CD14-positive monocyte (primary cell): Measurements from ENCODE around the gene DRGX. TPM values are rescaled to one million over a fixed set of nuclear protein-coding genes. Genes with fewer than 3 reads are reported as not detected.

Experiments
- DNase-seq, 3 donors: peaks; one replicate each; pipeline ENCODE4 v3.0.0-alpha.2; 2011 to 2022
- H2AFZ ChIP-seq: 2 replicates; pipeline ENCODE4 v1.6.0; 2012; ENCODE audit warnings: mild to moderate bottlenecking, low read depth, low read length, inconsistent platforms; ENCODE audit not compliant: insufficient read depth, poor library complexity, severe bottlenecking
- H3K27ac ChIP-seq, 2 donors: 1 replicate in 1 of 2; 2 replicates in 1 of 2; pipeline ENCODE4 v1.5.1; 2012 to 2013; ENCODE audit warnings: low read length in 2 of 2, control low read depth in 1 of 2, inconsistent platforms in 1 of 2, low read depth in 1 of 2, mild to moderate bottlenecking in 1 of 2
- H3K27me3 ChIP-seq, 2 donors: one replicate each; pipeline versions ENCODE4 v1.6.0 to v1.6.1; 2011 to 2013; ENCODE audit warnings: low read length in 2 of 2; ENCODE audit not compliant: control insufficient read depth in 2 of 2, insufficient read depth in 2 of 2
- H3K36me3 ChIP-seq, 2 donors: replicated peaks in 1 of 2; 1 replicate in 1 of 2; 2 replicates in 1 of 2; pipeline versions ENCODE4 v1.5.1 to v1.6.1; 2012 to 2013; ENCODE audit warnings: low read length in 2 of 2, control low read depth in 1 of 2, inconsistent platforms in 1 of 2, mild to moderate bottlenecking in 1 of 2; ENCODE audit not compliant: insufficient read depth in 2 of 2, control insufficient read depth in 1 of 2
- H3K4me1 ChIP-seq, 2 donors: 1 replicate in 1 of 2; 2 replicates in 1 of 2; pipeline versions ENCODE4 v1.5.1 to v1.6.1; 2012 to 2013; ENCODE audit warnings: low read length in 2 of 2, control low read depth in 1 of 2, inconsistent platforms in 1 of 2, mild to moderate bottlenecking in 1 of 2, moderate library complexity in 1 of 2; ENCODE audit not compliant: insufficient read depth in 2 of 2, control insufficient read depth in 1 of 2
- H3K4me2 ChIP-seq: replicated peaks from 2 replicates; pipeline ENCODE3; 2012; ENCODE audit warnings: low read length, moderate library complexity, mild to moderate bottlenecking; ENCODE audit not compliant: poor library complexity, severe bottlenecking; ENCODE audit errors: extremely low read depth
- H3K4me3 ChIP-seq, 3 experiments: fragments of 200-600 bp in 1 of 3; sonication (generic) in 1 of 3; replicated peaks in 1 of 3; 1 replicate in 2 of 3; 2 replicates in 1 of 3; pipeline ENCODE4 v1.5.1; 2011 to 2013; ENCODE audit warnings: low read length in 3 of 3, mild to moderate bottlenecking in 3 of 3, control low read depth in 2 of 3, low read depth in 2 of 3, inconsistent platforms in 1 of 3, moderate library complexity in 1 of 3
- H3K79me2 ChIP-seq: 2 replicates; pipeline ENCODE4 v1.6.0; 2012; ENCODE audit warnings: mild to moderate bottlenecking, control low read depth, inconsistent platforms, low read length, moderate library complexity; ENCODE audit not compliant: insufficient read depth
- H3K9ac ChIP-seq: 2 replicates; pipeline ENCODE4 v1.6.0; 2017; ENCODE audit warnings: low read length, mild to moderate bottlenecking; ENCODE audit not compliant: insufficient read depth, poor library complexity, severe bottlenecking
- H3K9me3 ChIP-seq, 2 donors: replicated peaks in 1 of 2; 1 replicate in 1 of 2; 2 replicates in 1 of 2; pipeline versions ENCODE4 v1.5.1 to v1.6.1; 2012 to 2013; ENCODE audit warnings: low read length in 2 of 2, control low read depth in 1 of 2; ENCODE audit not compliant: control insufficient read depth in 1 of 2, insufficient read depth in 1 of 2
- H4K20me1 ChIP-seq: 2 replicates; pipeline ENCODE4 v1.6.0; 2012; ENCODE audit warnings: mild to moderate bottlenecking, low read length, control low read depth, moderate library complexity; ENCODE audit not compliant: insufficient read depth
- H3K27ac Mint-ChIP-seq, 7 donors: one replicate each; pipeline ENCODE4 v1.8.0; 2020; ENCODE audit warnings: mild to moderate bottlenecking in 7 of 7, mixed read lengths in 7 of 7, moderate library complexity in 6 of 7, inconsistent platforms in 2 of 7
- H3K27me3 Mint-ChIP-seq, 3 donors: one replicate each; pipeline ENCODE4 v1.8.0; 2021 to 2022; ENCODE audit warnings: low read depth in 3 of 3, mild to moderate bottlenecking in 3 of 3, mixed read lengths in 3 of 3, moderate library complexity in 3 of 3, inconsistent platforms in 1 of 3
- H3K36me3 Mint-ChIP-seq, 2 donors: one replicate each; pipeline ENCODE4 v1.8.0; 2020; ENCODE audit warnings: mixed read lengths in 2 of 2, inconsistent platforms in 1 of 2, mild to moderate bottlenecking in 1 of 2
- H3K4me1 Mint-ChIP-seq: one replicate; pipeline ENCODE4 v1.8.0; 2020; ENCODE audit warnings: mild to moderate bottlenecking, mixed read lengths
- H3K4me3 Mint-ChIP-seq, 2 donors: one replicate each; pipeline ENCODE4 v1.8.0; 2020; ENCODE audit warnings: mild to moderate bottlenecking in 2 of 2, mixed read lengths in 2 of 2, moderate library complexity in 1 of 2
- H3K9me3 Mint-ChIP-seq, 7 donors: one replicate each; pipeline ENCODE4 v1.8.0; 2020 to 2022; ENCODE audit warnings: mixed read lengths in 7 of 7, mild to moderate bottlenecking in 6 of 7, moderate library complexity in 6 of 7, inconsistent platforms in 2 of 7
- WGBS: methylation state at CpG from one replicate; pipeline ENCODE4 v1.1.5; 2013; ENCODE audit warnings: missing lambda C conversion rate; ENCODE audit not compliant: insufficient coverage; 5-methylcytosine and 5-hydroxymethylcytosine counted together
- intact Hi-C, 2 donors: fragments of 100-400 bp; cut with micrococcal nuclease; formaldehyde crosslinking; loops; one replicate each; pipeline versions ENCODE4 v1.15.0 to v1.15.1; 2023
- polyA plus RNA-seq, 3 donors: library from polyadenylated mRNA; depleted of rRNA in 1 of 3; unstranded in 2 of 3; stranded (reverse) in 1 of 3; fragments of 300-500 nt in 2 of 3; fragments of >200 nt in 1 of 3; fragmentation: Illumina TruSeq in 2 of 3; gene quantifications; 1 replicate in 2 of 3; 2 replicates in 1 of 3; pipeline ENCODE4 v1.2.3, GENCODE V29; 2012 to 2021
- TF ChIP-seq, protein P1 (sequence below): fragments of 200-600 bp; IDR thresholded peaks from one replicate; pipeline ENCODE4 v1.8.0; 2022; ENCODE audit warnings: antibody characterized with exemption, mild to moderate bottlenecking

DRGX gene
- polyA plus RNA-seq, 3 donors = not detected

DNA sequence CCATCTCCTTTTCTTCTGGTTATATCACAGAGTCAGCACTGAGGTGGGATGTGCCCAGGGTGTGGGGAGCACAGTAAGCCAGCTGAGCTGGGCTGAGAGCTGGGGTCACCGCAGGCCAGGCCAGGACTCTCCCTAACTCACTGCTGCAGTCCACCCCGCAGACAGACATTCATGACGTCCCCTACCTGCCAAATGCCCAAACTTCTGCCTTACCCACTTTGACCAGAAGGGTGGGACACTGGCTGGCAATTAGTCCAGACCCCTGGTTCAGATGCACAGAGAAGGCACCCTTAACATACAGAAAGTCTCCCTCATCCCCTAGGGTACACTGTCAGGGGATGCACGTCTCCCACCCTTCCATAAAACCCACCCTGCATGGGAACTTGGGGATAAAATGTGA, 2.1 kb downstream of the DRGX start:
- intact Hi-C loops = loop anchor here in 1 of 2 donors (5.0 kb wide), 1 partner anchor 71 kb away; no protein-coding TSS in a partner anchor
- H3K27me3 ChIP-seq = peaks cover 67 to 93% of the 10 kb centered on the region in 2 donors

DNA sequence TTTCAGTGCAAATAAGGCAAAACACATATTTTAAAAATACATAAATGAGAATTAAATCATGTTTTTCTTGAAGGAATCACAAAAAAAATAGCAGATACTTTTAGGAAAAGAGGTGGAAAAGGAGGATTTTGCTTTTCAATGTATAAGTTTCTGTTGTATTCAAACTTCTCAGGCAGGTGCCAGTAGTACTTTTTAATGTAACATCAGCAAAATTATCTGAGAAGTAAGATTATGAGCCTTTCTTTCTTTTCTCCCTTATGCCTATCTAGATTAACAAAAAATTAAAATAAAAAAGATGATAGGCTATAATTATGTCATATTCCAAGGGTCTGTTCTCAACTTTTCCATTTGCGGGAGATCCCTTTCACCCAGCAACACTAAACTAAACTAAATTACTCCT, 2.6 kb downstream of the DRGX start:
- Mint-ChIP-seq H3K4me1 (peaks cover 15% of the 10 kb centered on the region), H3K27me3 (peaks cover 71 to 97% (median 81%) of the 10 kb centered on the region in 3 donors), H3K4me3 (peak overlapping the region in 1 of 2 donors; percentile 72), H3K9me3 (peaks cover 0 to 19% (median 7%) of the 10 kb centered on the region in 7 donors), H3K36me3 (peaks cover 0 to 4% of the 10 kb centered on the region in 2 donors), H3K27ac (no peak overlapping the region)
- H3K36me3 ChIP-seq = no peaks in the 10 kb centered on the region
- no peak overlapping the region for H3K4me2 ChIP-seq
- H3K9ac ChIP-seq = no peak overlapping the region
- peaks cover 9 to 33% of the 10 kb centered on the region in 2 donors for H3K9me3 ChIP-seq
- WGBS = no CpG with 5 or more reads among the region's 1 CpG
- H3K4me3 ChIP-seq = no peak overlapping the region
- peaks cover 62 to 93% of the 10 kb centered on the region in 2 donors for H3K27me3 ChIP-seq
- TF ChIP-seq, protein P1, sequence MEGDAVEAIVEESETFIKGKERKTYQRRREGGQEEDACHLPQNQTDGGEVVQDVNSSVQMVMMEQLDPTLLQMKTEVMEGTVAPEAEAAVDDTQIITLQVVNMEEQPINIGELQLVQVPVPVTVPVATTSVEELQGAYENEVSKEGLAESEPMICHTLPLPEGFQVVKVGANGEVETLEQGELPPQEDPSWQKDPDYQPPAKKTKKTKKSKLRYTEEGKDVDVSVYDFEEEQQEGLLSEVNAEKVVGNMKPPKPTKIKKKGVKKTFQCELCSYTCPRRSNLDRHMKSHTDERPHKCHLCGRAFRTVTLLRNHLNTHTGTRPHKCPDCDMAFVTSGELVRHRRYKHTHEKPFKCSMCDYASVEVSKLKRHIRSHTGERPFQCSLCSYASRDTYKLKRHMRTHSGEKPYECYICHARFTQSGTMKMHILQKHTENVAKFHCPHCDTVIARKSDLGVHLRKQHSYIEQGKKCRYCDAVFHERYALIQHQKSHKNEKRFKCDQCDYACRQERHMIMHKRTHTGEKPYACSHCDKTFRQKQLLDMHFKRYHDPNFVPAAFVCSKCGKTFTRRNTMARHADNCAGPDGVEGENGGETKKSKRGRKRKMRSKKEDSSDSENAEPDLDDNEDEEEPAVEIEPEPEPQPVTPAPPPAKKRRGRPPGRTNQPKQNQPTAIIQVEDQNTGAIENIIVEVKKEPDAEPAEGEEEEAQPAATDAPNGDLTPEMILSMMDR = no peak
- no peaks in the 10 kb centered on the region for H3K79me2 ChIP-seq
- H3K27ac ChIP-seq = no peak overlapping the region
- intact Hi-C loops = loop anchor here in 1 of 2 donors (5.0 kb wide), 1 partner anchor 71 kb away; no protein-coding TSS in a partner anchor
- H4K20me1 ChIP-seq = no peaks in the 10 kb centered on the region
- no peak for DNase-seq
- H3K4me1 ChIP-seq = peaks cover 10 to 14% of the 10 kb centered on the region in 2 donors
- no peak overlapping the region for H2AFZ ChIP-seq

More for the DNA sequence above, 2.1 kb downstream of the DRGX start:
- Histone ChIP-seq H3K9ac (no peak overlapping the region), H3K4me2 (no peak overlapping the region), H3K27ac (no peak overlapping the region), H3K4me1 (peaks cover 12 to 16% of the 10 kb centered on the region in 2 donors), H2AFZ (no peak overlapping the region), H3K36me3 (no peaks in the 10 kb centered on the region), H3K9me3 (peaks cover 9 to 33% of the 10 kb centered on the region in 2 donors), H3K79me2 (no peaks in the 10 kb centered on the region), H3K4me3 (no peak overlapping the region), H4K20me1 (no peaks in the 10 kb centered on the region)
- H3K27ac Mint-ChIP-seq = no peak overlapping the region
- H3K36me3 Mint-ChIP-seq = peaks cover 0 to 4% of the 10 kb centered on the region in 2 donors
- peaks cover 19% of the 10 kb centered on the region for H3K4me1 Mint-ChIP-seq
- peaks cover 73 to 98% (median 81%) of the 10 kb centered on the region in 3 donors for H3K27me3 Mint-ChIP-seq
- peaks cover 0 to 23% (median 8%) of the 10 kb centered on the region in 7 donors for H3K9me3 Mint-ChIP-seq
- TF ChIP-seq, protein P1 = peak; percentile 13
- peak overlapping the region in 1 of 2 donors; percentile 72 for H3K4me3 Mint-ChIP-seq
- WGBS = 38% methylated on average over 2 of the region's 4 CpGs
- DNase-seq = no peak
